SK-N-MC (cell line): ENCODE results near the gene LIFR.

Experiments used
- DNase-seq: peaks from one replicate; pipeline ENCODE4 v3.0.0-alpha.2; 2011; ENCODE audit warnings: low read depth, low spot score
- H3K27ac ChIP-seq: fragments of 200-600 bp; sonication (generic); 2 replicates; pipeline ENCODE4 v1.5.1; 2016; ENCODE audit warnings: mixed run types
- H3K36me3 ChIP-seq: fragments of 200-600 bp; sonication (generic); 2 replicates; pipeline ENCODE4 v1.6.1; 2017; ENCODE audit warnings: antibody characterized with exemption, low read length, mixed read lengths; ENCODE audit not compliant: insufficient read depth
- H3K4me3 ChIP-seq: fragments of 200-600 bp; sonication (generic); 2 replicates; pipeline ENCODE4 v1.5.1; 2016
- H3K9ac ChIP-seq: fragments of 200-600 bp; sonication (generic); 2 replicates; pipeline ENCODE4 v1.8.0; 2017; ENCODE audit warnings: mixed run types, mixed read lengths; ENCODE audit not compliant: insufficient read length
- H3K9me3 ChIP-seq: fragments of 200-600 bp; sonication (generic); 2 replicates; pipeline ENCODE4 v1.6.1; 2017; ENCODE audit warnings: low read depth, mild to moderate bottlenecking, antibody characterized with exemption, low read length, moderate library complexity, mixed read lengths
- EZH2 ChIP-seq: fragments of 200-600 bp; sonication (generic); IDR thresholded peaks from one replicate; pipeline ENCODE4 v1.6.1; 2017; ENCODE audit warnings: antibody characterized with exemption
- FOXP2 ChIP-seq: optimal IDR thresholded peaks from 2 replicates; pipeline ENCODE3; 2011; ENCODE audit warnings: mild to moderate bottlenecking, moderate library complexity; ENCODE audit not compliant: insufficient read depth; ENCODE audit errors: extremely low read length, control extremely low read depth
- POLR2AphosphoS5 ChIP-seq: IDR thresholded peaks from 2 replicates; pipeline ENCODE4 v1.6.1; 2012; ENCODE audit warnings: mild to moderate bottlenecking, low read depth, low read length, borderline replicate concordance

Gene LIFR

GRCh38 chr5:38556088-38556598, 303 bp downstream of the LIFR start:
- TF ChIP-seq EZH2 (no peak), FOXP2 (no peak), POLR2AphosphoS5 (no peak)
- H3K9me3 ChIP-seq: no peaks in the 10 kb centered on the region
- H3K27ac ChIP-seq: peak overlapping the region; percentile 68; the same call in 1 of the 2 replicates
- DNase-seq: no peak
- H3K4me3 ChIP-seq: peak overlapping the region; percentile 96
- peak overlapping the region; percentile 68 for H3K9ac ChIP-seq
- no peaks in the 10 kb centered on the region for H3K36me3 ChIP-seq

GRCh38 chr5:38555354-38556087, 925 bp downstream of the LIFR start:
- H3K36me3 ChIP-seq: no peaks in the 10 kb centered on the region
- H3K9me3 ChIP-seq: no peaks in the 10 kb centered on the region
- H3K4me3 ChIP-seq: peak overlapping the region; percentile 96
- no peak for TF ChIP-seq FOXP2
- no peak for TF ChIP-seq POLR2AphosphoS5
- TF ChIP-seq EZH2: no peak
- H3K9ac ChIP-seq: peak overlapping the region; percentile 68
- DNase-seq: no peak
- H3K27ac ChIP-seq: peak overlapping the region; percentile 68

- no peak for DNase-seq
- no peaks in the 10 kb centered on the region for H3K36me3 ChIP-seq
- peak overlapping the region; percentile 68 for H3K9ac ChIP-seq
- peak overlapping the region; percentile 96 for H3K4me3 ChIP-seq
- H3K9me3 ChIP-seq: no peaks in the 10 kb centered on the region
- H3K27ac ChIP-seq: peak overlapping the region; percentile 68
- no peak for TF ChIP-seq EZH2
- no peak for TF ChIP-seq FOXP2
- TF ChIP-seq POLR2AphosphoS5: no peak
Measured at GRCh38 chr5:38554861-38555260, 1.6 kb downstream of the LIFR start.

- Histone ChIP-seq H3K4me3 (peak overlapping the region; percentile 96), H3K36me3 (no peaks in the 10 kb centered on the region), H3K9me3 (no peaks in the 10 kb centered on the region), H3K27ac (peak overlapping the region; percentile 68; the same call in 1 of the 2 replicates), H3K9ac (peak overlapping the region; percentile 68)
- no peak for DNase-seq
- TF ChIP-seq FOXP2 (no peak), POLR2AphosphoS5 (no peak), EZH2 (no peak)
Measured at GRCh38 chr5:38554403-38554802, 2.0 kb downstream of the LIFR start.

- Histone ChIP-seq H3K36me3 (no peaks in the 10 kb centered on the region), H3K9ac (no peak overlapping the region), H3K9me3 (no peaks in the 10 kb centered on the region), H3K27ac (no peak overlapping the region), H3K4me3 (no peak overlapping the region)
- DNase-seq: no peak
- TF ChIP-seq FOXP2: no peak
- TF ChIP-seq POLR2AphosphoS5: no peak
- no peak for TF ChIP-seq EZH2
Measured at GRCh38 chr5:38553001-38553521, 3.4 kb downstream of the LIFR start.

- Histone ChIP-seq H3K27ac (peak overlapping the region; percentile 62), H3K9ac (no peak overlapping the region), H3K36me3 (no peaks in the 10 kb centered on the region), H3K9me3 (no peaks in the 10 kb centered on the region), H3K4me3 (peak overlapping the region; percentile 24; the same call in 1 of the 2 replicates)
- DNase-seq: no peak
- TF ChIP-seq FOXP2 (no peak), POLR2AphosphoS5 (no peak), EZH2 (no peak)
Measured at GRCh38 chr5:38551030-38552017, 5.1 kb downstream of the LIFR start.

- DNase-seq: no peak
- Histone ChIP-seq H3K36me3 (no peaks in the 10 kb centered on the region), H3K4me3 (no peak overlapping the region), H3K27ac (0 out of 2 replicates have a peak overlapping the region, but pooled peaks have one; percentile 11), H3K9me3 (no peaks in the 10 kb centered on the region), H3K9ac (no peak overlapping the region)
- TF ChIP-seq POLR2AphosphoS5 (no peak), EZH2 (no peak), FOXP2 (no peak)
Measured at GRCh38 chr5:38548064-38548759, 8.2 kb downstream of the LIFR start.
